GM12878 (cell line): ENCODE results near the gene SASH1. TPM values are rescaled to one million over a fixed set of nuclear protein-coding genes. Genes with fewer than 3 reads are reported as not detected.

ENCODE experiments used
- ATAC-seq: fragments of 200-7000 bp; cut with Tn5 transposase; 3 replicates; pipeline ENCODE4 v1.9.1; 2020; ENCODE audit warnings: mild to moderate bottlenecking, moderate library complexity
- BruUV-seq: library from RNA; stranded (reverse); fragments of 400-500 nt; replicated peaks from 2 replicates; lab custom pipeline; 2021; lab: Mats Ljungman, UMichigan
- CTCF ChIA-PET: fragments of 300-600 bp; sonication (Branson Sonifier 250); formaldehyde crosslinking; extraction: SDS; loops from one replicate; lab custom pipeline; 2021; ENCODE audit warnings: inconsistent platforms; lab: Yijun Ruan, JAX
- POLR2A ChIA-PET: fragments of 350-600 bp; formaldehyde crosslinking; extraction: SDS; loops from one replicate; lab custom pipeline; 2021; ENCODE audit warnings: inconsistent platforms; lab: Charles Lee
- RAD21 ChIA-PET: fragments of 300-600 bp; sonication (Branson Sonifier 250); formaldehyde crosslinking; loops from one replicate; lab custom pipeline; 2023; ENCODE audit warnings: antibody characterized with exemption; ENCODE audit not compliant: unreplicated experiment; lab: Charles Lee
- SMC1A ChIA-PET: fragments of 300-600 bp; sonication (Branson Sonifier 250); formaldehyde crosslinking; loops from one replicate; lab custom pipeline; 2023; ENCODE audit not compliant: unreplicated experiment, uncharacterized antibody; lab: Charles Lee
- DNase-seq: peaks from one replicate; pipeline ENCODE4 v3.0.0-alpha.2; 2011; ENCODE audit warnings: low read depth, low spot score
- FAIRE-seq: peaks from 3 replicates; lab custom pipeline; 2011; peaks lifted over from hg19 to GRCh38; lab: Jason Lieb, UNC
- H2AFZ ChIP-seq: 2 replicates; pipeline ENCODE4 v1.6.0; 2011; ENCODE audit warnings: low read depth, low read length, control low read depth; ENCODE audit not compliant: control insufficient read depth
- H3K27ac ChIP-seq: 2 replicates; pipeline ENCODE4 v1.5.1; 2011; ENCODE audit warnings: control low read depth; ENCODE audit not compliant: control insufficient read depth, insufficient read depth
- H3K27me3 ChIP-seq, 2 experiments: replicated peaks in 1 of 2; 2 replicates each; pipeline versions ENCODE4 v1.6.0 to v1.6.1; 2011; ENCODE audit warnings: low read length in 1 of 2; ENCODE audit not compliant: control insufficient read depth in 2 of 2, insufficient read depth in 2 of 2
- H3K36me3 ChIP-seq, 2 experiments: 2 replicates each; pipeline ENCODE4 v1.5.1; 2011; ENCODE audit warnings: low read length in 1 of 2; ENCODE audit not compliant: control insufficient read depth in 2 of 2, insufficient read depth in 2 of 2
- H3K4me1 ChIP-seq: 2 replicates; pipeline ENCODE4 v1.6.1; 2011; ENCODE audit warnings: mild to moderate bottlenecking, low read length, moderate library complexity, mixed read lengths; ENCODE audit not compliant: control insufficient read depth, insufficient read depth
- H3K4me2 ChIP-seq: 2 replicates; pipeline ENCODE4 v1.6.0; 2011; ENCODE audit warnings: control low read depth; ENCODE audit not compliant: control insufficient read depth, insufficient read depth
- H3K4me3 ChIP-seq: fragments of 200-600 bp; sonication (generic); 2 replicates; pipeline ENCODE4 v1.5.1; 2016
- H3K79me2 ChIP-seq: 2 replicates; pipeline ENCODE4 v1.6.0; 2011; ENCODE audit warnings: low read length; ENCODE audit not compliant: control insufficient read depth, insufficient read depth
- H3K9ac ChIP-seq: 2 replicates; pipeline ENCODE4 v1.8.0; 2011; ENCODE audit warnings: low read length, control low read depth, mixed read lengths; ENCODE audit not compliant: control insufficient read depth, insufficient read depth
- H3K9me3 ChIP-seq: replicated peaks from 3 replicates; pipeline ENCODE4 v1.5.1; 2011; ENCODE audit warnings: mild to moderate bottlenecking, low read length; ENCODE audit not compliant: control insufficient read depth, insufficient read depth
- H4K20me1 ChIP-seq: 2 replicates; pipeline ENCODE4 v1.6.0; 2011; ENCODE audit not compliant: control insufficient read depth, insufficient read depth
- BCL11A ChIP-seq: IDR thresholded peaks from 2 replicates; pipeline ENCODE4 v1.6.1; 2011; ENCODE audit warnings: low read depth, low read length
- BRCA1 ChIP-seq: IDR thresholded peaks from 2 replicates; pipeline ENCODE4 v1.6.1; 2011; ENCODE audit warnings: low read depth, low read length, improper control_type of control experiment
- EED ChIP-seq: sonication (generic); IDR thresholded peaks from 2 replicates; pipeline ENCODE4 v1.6.1; 2016; ENCODE audit warnings: antibody characterized with exemption, low read depth
- JUNB ChIP-seq: IDR thresholded peaks from 2 replicates; pipeline ENCODE4 v1.6.1; 2016; ENCODE audit warnings: antibody characterized with exemption, mild to moderate bottlenecking
- KAT2A ChIP-seq: conservative IDR thresholded peaks from 2 replicates; pipeline ENCODE4 v1.6.1; 2011; ENCODE audit warnings: low read depth, low read length; ENCODE audit not compliant: control insufficient read depth
- NR2C2 ChIP-seq: IDR thresholded peaks from 2 replicates; pipeline ENCODE4 v1.6.1; 2011; ENCODE audit warnings: borderline replicate concordance, low read depth; ENCODE audit not compliant: control insufficient read depth, insufficient read length
- POLR2A ChIP-seq: IDR thresholded peaks from 2 replicates; pipeline ENCODE4 v1.6.1; 2011; ENCODE audit warnings: low read depth, mild to moderate bottlenecking, low read length
- POLR2AphosphoS2 ChIP-seq: IDR thresholded peaks from 2 replicates; pipeline ENCODE4 v1.6.1; 2011; ENCODE audit warnings: low read depth, mild to moderate bottlenecking, low read length, improper control_type of control experiment, moderate library complexity
- SIX5 ChIP-seq: IDR thresholded peaks from 2 replicates; pipeline ENCODE4 v1.6.1; 2011; ENCODE audit warnings: mild to moderate bottlenecking, low read depth, low read length, moderate library complexity; ENCODE audit not compliant: severe bottlenecking
- SP1 ChIP-seq: IDR thresholded peaks from one replicate; pipeline ENCODE4 v1.6.1; 2011; ENCODE audit warnings: low read depth, low read length
- WGBS: methylation state at CpG from one replicate; pipeline ENCODE4 v1.1.6; 2016; ENCODE audit warnings: low lambda C conversion rate; ENCODE audit not compliant: insufficient replicate concordance, insufficient coverage; ENCODE audit errors: missing lambda C conversion rate; 5-methylcytosine and 5-hydroxymethylcytosine counted together
- in situ Hi-C: fragments of 300-500 bp; cut with MboI; formaldehyde crosslinking; loops from 9 replicates; pipeline ENCODE4 v1.14.3; 2018; ENCODE audit warnings: mixed read lengths
- intact Hi-C: fragments of 100-400 bp; cut with micrococcal nuclease; formaldehyde crosslinking; loops from one replicate; pipeline ENCODE4 v1.14.2; 2022; ENCODE audit not compliant: unreplicated experiment
- polyA plus RNA-seq, 11 experiments: library from polyadenylated mRNA; depleted of rRNA in 4 of 11; unstranded in 6 of 11; stranded (reverse) in 5 of 11; fragments of >200 nt; fragmentation: Nextera tagmentation in 4 of 11; fragmentation: Illumina TruSeq in 1 of 11; extraction: Ambion mirVana in 4 of 11; extraction: Trizol in 1 of 11; gene quantifications; 1 replicate in 1 of 11; 2 replicates in 10 of 11; pipeline versions ENCODE4 v1.2.1 to v1.2.3, GENCODE V29; 2011 to 2016; ENCODE audit warnings: inconsistent platforms in 2 of 11, missing spikeins in 2 of 11, low read depth in 1 of 11
- total RNA-seq, 4 experiments: library from RNA; depleted of rRNA in 3 of 4; stranded (reverse); fragments of >200 nt in 3 of 4; fragmentation: Illumina TruSeq in 1 of 4; extraction: Trizol in 1 of 4; gene quantifications; 2 replicates each; pipeline versions ENCODE4 v1.2.1 to v1.2.3, GENCODE V29; 2013 to 2021
- TF ChIP-seq, protein P1 (sequence below): fragments of 450-650 bp; IDR thresholded peaks from 2 replicates; pipeline ENCODE4 v1.6.1; 2017; ENCODE audit warnings: antibody characterized with exemption, mild to moderate bottlenecking, moderate library complexity
- TF ChIP-seq, protein P2 (sequence below): IDR thresholded peaks from 2 replicates; pipeline ENCODE4 v1.6.1; 2012; ENCODE audit warnings: improper control_type of control experiment, low read depth, low read length; ENCODE audit not compliant: insufficient replicate concordance
- TF ChIP-seq, protein P3 (sequence below): fragments of 450-650 bp; IDR thresholded peaks from 2 replicates; pipeline ENCODE4 v1.6.1; 2017; ENCODE audit warnings: borderline replicate concordance

The SASH1 gene
- total and polyA plus RNA-seq, 10 of the 15 experiments (the other 5 are each of a cell fraction or from before 2014, with no cell fraction given), result 0.01 to 0.73 (median 0.14) TPM; not detected in 4

DNA sequence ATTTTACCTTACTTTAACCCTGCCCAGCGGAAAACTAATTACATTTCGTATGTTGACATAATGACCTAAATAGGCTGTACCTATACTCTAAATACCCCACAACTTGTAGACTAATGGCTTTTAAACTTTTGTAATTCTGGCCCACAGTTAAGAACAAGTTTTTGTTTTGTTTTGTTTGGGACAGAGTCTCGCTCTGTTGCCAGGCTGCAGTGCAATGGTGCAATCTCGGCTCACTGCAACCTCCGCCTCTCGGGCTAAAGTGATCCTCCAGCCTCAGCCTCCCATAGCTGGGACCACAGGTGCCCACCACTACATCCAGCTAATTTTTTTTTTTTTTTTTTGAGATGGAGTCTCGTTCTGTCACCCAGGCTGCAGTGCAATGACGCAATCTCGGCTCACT lies 5.7 kb upstream of the SASH1 start:
- BruUV-seq, result no TSS peak
- POLR2A ChIA-PET, result no interaction called here
- H3K36me3 ChIP-seq, result no peaks in the 10 kb centered on the region
- FAIRE-seq (no peak), ATAC-seq (no peak), DNase-seq (no peak)
- no peak overlapping the region for H3K27ac ChIP-seq
- RAD21 ChIA-PET, result no interaction called here
- no peaks in the 10 kb centered on the region for H3K79me2 ChIP-seq
- H3K9me3 ChIP-seq, result no peaks in the 10 kb centered on the region
- no peak overlapping the region for H3K4me2 ChIP-seq
- intact Hi-C loops, result no loop called here
- 66% methylated on average over 9 of the region's 9 CpGs for WGBS
- SMC1A ChIA-PET, result no interaction called here
- H3K27me3 ChIP-seq, result peaks cover 0 to 3% of the 10 kb centered on the region in 2 experiments; a peak in 1 of 4 replicates
- H3K4me3 ChIP-seq, result no peak overlapping the region
- CTCF ChIA-PET, result no interaction called here
- in situ Hi-C loops, result no loop called here
- no peaks in the 10 kb centered on the region for H4K20me1 ChIP-seq
- no peak overlapping the region for H2AFZ ChIP-seq
- H3K4me1 ChIP-seq, result no peaks in the 10 kb centered on the region
- H3K9ac ChIP-seq, result no peak overlapping the region
- TF ChIP-seq, protein P1, sequence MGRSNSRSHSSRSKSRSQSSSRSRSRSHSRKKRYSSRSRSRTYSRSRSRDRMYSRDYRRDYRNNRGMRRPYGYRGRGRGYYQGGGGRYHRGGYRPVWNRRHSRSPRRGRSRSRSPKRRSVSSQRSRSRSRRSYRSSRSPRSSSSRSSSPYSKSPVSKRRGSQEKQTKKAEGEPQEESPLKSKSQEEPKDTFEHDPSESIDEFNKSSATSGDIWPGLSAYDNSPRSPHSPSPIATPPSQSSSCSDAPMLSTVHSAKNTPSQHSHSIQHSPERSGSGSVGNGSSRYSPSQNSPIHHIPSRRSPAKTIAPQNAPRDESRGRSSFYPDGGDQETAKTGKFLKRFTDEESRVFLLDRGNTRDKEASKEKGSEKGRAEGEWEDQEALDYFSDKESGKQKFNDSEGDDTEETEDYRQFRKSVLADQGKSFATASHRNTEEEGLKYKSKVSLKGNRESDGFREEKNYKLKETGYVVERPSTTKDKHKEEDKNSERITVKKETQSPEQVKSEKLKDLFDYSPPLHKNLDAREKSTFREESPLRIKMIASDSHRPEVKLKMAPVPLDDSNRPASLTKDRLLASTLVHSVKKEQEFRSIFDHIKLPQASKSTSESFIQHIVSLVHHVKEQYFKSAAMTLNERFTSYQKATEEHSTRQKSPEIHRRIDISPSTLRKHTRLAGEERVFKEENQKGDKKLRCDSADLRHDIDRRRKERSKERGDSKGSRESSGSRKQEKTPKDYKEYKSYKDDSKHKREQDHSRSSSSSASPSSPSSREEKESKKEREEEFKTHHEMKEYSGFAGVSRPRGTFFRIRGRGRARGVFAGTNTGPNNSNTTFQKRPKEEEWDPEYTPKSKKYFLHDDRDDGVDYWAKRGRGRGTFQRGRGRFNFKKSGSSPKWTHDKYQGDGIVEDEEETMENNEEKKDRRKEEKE, result no peak
- no peak for TF ChIP-seq JUNB
- TF ChIP-seq SP1, result no peak
- no peak for TF ChIP-seq POLR2AphosphoS2
- TF ChIP-seq, protein P2, sequence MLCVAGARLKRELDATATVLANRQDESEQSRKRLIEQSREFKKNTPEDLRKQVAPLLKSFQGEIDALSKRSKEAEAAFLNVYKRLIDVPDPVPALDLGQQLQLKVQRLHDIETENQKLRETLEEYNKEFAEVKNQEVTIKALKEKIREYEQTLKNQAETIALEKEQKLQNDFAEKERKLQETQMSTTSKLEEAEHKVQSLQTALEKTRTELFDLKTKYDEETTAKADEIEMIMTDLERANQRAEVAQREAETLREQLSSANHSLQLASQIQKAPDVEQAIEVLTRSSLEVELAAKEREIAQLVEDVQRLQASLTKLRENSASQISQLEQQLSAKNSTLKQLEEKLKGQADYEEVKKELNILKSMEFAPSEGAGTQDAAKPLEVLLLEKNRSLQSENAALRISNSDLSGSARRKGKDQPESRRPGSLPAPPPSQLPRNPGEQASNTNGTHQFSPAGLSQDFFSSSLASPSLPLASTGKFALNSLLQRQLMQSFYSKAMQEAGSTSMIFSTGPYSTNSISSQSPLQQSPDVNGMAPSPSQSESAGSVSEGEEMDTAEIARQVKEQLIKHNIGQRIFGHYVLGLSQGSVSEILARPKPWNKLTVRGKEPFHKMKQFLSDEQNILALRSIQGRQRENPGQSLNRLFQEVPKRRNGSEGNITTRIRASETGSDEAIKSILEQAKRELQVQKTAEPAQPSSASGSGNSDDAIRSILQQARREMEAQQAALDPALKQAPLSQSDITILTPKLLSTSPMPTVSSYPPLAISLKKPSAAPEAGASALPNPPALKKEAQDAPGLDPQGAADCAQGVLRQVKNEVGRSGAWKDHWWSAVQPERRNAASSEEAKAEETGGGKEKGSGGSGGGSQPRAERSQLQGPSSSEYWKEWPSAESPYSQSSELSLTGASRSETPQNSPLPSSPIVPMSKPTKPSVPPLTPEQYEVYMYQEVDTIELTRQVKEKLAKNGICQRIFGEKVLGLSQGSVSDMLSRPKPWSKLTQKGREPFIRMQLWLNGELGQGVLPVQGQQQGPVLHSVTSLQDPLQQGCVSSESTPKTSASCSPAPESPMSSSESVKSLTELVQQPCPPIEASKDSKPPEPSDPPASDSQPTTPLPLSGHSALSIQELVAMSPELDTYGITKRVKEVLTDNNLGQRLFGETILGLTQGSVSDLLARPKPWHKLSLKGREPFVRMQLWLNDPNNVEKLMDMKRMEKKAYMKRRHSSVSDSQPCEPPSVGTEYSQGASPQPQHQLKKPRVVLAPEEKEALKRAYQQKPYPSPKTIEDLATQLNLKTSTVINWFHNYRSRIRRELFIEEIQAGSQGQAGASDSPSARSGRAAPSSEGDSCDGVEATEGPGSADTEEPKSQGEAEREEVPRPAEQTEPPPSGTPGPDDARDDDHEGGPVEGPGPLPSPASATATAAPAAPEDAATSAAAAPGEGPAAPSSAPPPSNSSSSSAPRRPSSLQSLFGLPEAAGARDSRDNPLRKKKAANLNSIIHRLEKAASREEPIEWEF, result no peak
- no peak for TF ChIP-seq EED
- no peak for TF ChIP-seq BCL11A
- TF ChIP-seq POLR2A, result no peak
- no peak for TF ChIP-seq SIX5
- TF ChIP-seq NR2C2, result no peak
- no peak for TF ChIP-seq KAT2A
- no peak for TF ChIP-seq BRCA1
- TF ChIP-seq, protein P3, sequence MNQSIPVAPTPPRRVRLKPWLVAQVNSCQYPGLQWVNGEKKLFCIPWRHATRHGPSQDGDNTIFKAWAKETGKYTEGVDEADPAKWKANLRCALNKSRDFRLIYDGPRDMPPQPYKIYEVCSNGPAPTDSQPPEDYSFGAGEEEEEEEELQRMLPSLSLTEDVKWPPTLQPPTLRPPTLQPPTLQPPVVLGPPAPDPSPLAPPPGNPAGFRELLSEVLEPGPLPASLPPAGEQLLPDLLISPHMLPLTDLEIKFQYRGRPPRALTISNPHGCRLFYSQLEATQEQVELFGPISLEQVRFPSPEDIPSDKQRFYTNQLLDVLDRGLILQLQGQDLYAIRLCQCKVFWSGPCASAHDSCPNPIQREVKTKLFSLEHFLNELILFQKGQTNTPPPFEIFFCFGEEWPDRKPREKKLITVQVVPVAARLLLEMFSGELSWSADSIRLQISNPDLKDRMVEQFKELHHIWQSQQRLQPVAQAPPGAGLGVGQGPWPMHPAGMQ, result no peak
